NOMO-1 (cell line): Measurements from ENCODE around the gene WDR76.

Experiments
- DNase-seq, 2 experiments: peaks; one replicate each; lab custom pipeline; 2025; ENCODE audit not compliant: unreplicated experiment in 2 of 2; lab: John Stamatoyannopoulos, UW

The WDR76 gene

DNA sequence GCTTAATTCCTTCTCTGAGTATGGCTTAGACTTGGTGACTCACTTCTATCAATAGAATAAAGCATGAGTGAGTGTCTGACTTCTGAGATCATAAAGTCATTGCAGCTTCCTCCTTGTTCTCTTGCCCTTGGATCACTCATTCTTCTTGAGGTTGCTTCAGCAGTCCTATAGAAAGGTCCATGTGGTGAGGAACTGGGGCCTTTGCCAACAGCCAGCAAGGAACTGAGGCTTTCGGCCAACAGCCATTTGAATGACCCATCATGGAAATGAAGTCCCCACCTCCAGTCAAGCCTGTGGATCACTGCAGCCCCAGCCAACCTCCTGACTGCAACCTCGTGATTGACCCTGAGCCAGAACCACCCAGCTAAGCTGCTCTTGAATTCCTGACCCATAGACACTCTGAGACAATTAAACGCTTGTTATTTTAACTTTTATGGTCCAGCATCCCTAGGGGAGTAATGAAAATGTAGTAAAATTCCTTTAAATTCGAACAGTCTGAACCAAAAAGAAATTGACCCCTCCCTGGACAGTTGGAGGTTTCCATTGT, 84.5 kb downstream of the WDR76 start:
- no peak for DNase-seq

DNA sequence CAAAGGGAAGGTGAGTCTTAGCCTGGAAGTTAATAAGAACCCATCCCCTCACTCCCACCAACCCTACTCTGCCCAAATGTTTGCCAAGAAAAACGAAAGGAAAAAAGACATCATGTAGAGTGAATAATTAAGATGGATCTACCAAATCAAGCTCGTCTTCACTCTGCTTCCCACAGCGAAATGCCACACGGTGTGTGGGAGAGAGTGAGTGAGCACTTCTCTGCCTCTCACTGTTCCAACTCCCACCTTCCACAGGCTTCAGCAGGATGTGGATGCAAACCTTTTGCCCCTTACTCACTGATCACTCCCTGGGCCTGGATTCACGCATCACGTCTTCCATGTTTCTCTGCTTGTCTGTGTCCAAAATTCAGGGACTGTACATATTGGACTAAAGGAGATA, 85.4 kb downstream of the WDR76 start:
- DNase-seq, result no peak

DNA sequence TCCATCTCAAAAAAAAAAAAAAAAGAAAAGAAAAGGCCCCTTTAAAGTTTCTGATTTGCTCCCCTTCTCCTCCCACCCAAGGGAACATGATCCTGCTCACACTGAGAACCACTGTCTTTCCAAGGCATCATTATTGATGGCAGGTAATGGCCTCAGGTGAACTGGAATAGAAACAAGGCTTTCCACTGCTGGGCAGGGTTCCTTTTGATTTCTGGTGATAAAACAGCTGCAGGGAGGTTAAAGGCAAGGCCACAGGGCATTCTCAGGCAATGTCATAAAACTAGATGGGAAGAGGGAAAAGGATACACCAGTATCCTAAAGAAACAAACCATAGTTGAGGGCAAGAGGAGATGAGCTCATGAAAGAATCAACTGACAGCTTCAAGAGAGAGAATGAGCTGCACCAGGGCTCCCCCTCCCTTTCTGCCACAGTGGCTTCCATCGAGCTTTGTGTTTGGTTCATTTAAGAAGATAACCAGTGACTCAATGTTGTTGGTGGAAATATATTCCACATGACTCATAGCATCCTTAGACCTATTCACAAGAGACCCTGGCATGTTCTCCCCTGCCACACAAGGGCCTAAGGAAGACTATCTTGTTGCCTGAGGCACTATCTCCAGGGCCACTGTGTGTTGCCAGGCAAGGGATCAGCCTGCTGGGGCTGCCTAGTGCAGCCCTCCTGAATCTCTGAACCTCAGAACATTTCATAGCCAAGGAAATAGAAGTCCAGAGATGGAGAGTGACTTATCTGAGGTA, 86.4 kb downstream of the WDR76 start:
- no peak for DNase-seq

DNA sequence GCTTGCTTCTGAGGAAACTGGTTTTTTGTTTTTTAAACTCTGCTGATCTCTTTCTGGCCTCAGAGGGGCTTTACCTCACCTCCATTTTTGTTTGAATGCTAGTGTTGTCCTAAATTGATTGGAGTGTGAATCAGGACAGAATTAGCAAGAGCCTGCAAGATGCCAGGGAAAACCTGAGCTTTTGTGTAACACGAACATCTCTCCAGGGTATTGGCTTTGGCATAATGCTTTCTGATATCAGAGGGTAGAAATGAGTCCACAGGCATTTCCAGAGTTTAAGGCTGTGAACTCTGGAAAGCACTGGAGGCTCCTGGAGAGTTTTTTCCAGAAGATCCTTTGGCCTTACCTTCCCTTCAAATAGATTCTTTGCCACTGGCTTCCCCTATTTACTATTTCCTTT, 87.1 kb downstream of the WDR76 start:
- no peak for DNase-seq

DNA sequence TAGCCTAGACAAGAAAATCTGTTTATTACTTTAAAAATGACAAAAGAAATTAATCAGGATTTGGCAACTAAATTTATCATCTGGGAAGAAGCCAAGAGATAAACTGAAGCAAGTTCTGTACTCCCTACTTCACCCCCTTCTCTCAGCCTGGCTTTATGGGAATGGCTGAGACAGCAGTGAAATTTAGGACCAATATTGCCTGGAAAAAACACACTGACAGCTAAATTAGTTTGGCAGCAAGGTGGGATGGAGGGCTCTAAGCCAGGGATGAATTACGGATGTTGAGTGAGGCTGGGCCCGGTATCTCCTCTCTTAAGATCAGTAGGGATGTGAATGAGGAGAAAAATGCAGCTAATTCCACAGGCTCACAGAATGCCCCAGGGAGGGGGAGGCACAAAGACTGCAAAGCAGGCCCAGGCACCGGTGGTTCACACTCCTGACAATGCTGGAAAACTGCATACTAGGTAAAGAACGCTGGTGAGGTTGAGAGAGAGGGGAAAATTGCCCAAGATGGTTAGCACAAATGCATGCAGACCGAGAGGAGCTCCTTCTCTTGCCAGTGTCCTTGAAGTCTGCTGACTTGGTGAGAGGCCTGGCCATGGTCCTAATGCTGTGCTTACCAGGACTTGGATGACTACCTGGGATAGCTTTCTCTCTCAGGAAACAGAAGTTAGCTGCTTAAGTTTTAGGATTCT, 89.0 kb downstream of the WDR76 start:
- DNase-seq, result no peak

DNA sequence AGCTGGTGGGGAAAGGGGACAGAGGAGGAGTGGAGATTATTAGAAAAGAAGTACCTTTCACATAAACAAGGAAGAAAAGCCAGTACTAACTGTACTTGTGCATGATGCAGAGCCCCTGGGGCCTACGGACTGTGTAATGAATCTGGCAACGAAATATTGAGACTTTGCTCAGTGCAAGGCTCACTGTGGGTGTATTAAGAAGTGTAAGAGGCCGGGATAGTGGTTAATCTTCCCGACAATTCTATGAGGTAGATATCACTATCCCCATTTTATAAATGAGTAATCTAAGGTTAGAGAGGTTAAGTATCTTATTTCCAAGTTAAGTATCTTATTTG, 89.5 kb downstream of the WDR76 start:
- DNase-seq, result no peak
